PC-3 (cell line): Measurements from ENCODE around the gene PCDH9. TPM values are rescaled to one million over a fixed set of nuclear protein-coding genes. Genes with fewer than 3 reads are reported as not detected.

ENCODE experiments used
- ATAC-seq: fragments of 200-7000 bp; cut with Tn5 transposase; 2 replicates; pipeline ENCODE4 v1.9.1; 2020; ENCODE audit warnings: mild to moderate bottlenecking, moderate library complexity
- BruUV-seq: library from RNA; stranded (reverse); fragments of 400-500 nt; replicated peaks from 2 replicates; lab custom pipeline; 2021; lab: Mats Ljungman, UMichigan
- CTCF ChIA-PET: fragments of 300-600 bp; sonication (Branson Sonifier 250); formaldehyde crosslinking; loops from one replicate; lab custom pipeline; 2022; ENCODE audit warnings: antibody characterized with exemption; lab: Charles Lee
- POLR2A ChIA-PET: fragments of 300-600 bp; sonication (Branson Sonifier 250); formaldehyde crosslinking; loops from one replicate; lab custom pipeline; 2022; ENCODE audit warnings: antibody characterized with exemption; ENCODE audit not compliant: unreplicated experiment; lab: Charles Lee
- DNase-seq: peaks from one replicate; pipeline ENCODE4 v3.0.0-alpha.2; 2015
- H2AFZ ChIP-seq: fragments of 300-600 bp; sonication (generic); 2 replicates; pipeline ENCODE4 v1.6.0; 2016; ENCODE audit warnings: antibody characterized with exemption, low read length
- H3F3A ChIP-seq: fragments of 300-600 bp; sonication (generic); one replicate; pipeline ENCODE4 v1.6.0; 2017; ENCODE audit warnings: antibody characterized with exemption, low read length, control low read depth, mild to moderate bottlenecking; ENCODE audit not compliant: unreplicated experiment
- H3K27ac ChIP-seq: fragments of 300-600 bp; sonication (generic); 2 replicates; pipeline ENCODE4 v1.5.1; 2016; ENCODE audit warnings: mild to moderate bottlenecking, low read length
- H3K27me3 ChIP-seq: fragments of 300-600 bp; sonication (generic); 2 replicates; pipeline ENCODE4 v1.6.1; 2016; ENCODE audit warnings: low read length, mixed read lengths
- H3K36me3 ChIP-seq: fragments of 300-600 bp; sonication (generic); 2 replicates; pipeline ENCODE4 v1.6.1; 2016; ENCODE audit warnings: low read depth, mixed run types, low read length, mixed read lengths
- H3K4me1 ChIP-seq: fragments of 300-600 bp; sonication (generic); 2 replicates; pipeline ENCODE4 v1.5.1; 2016; ENCODE audit warnings: low read length; ENCODE audit not compliant: insufficient read depth
- H3K4me2 ChIP-seq: fragments of 300-600 bp; sonication (generic); 2 replicates; pipeline ENCODE4 v1.6.0; 2016; ENCODE audit warnings: low read length
- H3K4me3 ChIP-seq: fragments of 300-600 bp; sonication (generic); 2 replicates; pipeline ENCODE4 v1.5.1; 2016; ENCODE audit warnings: mild to moderate bottlenecking, low read length, mixed read lengths
- H3K79me2 ChIP-seq: fragments of 300-600 bp; sonication (generic); 2 replicates; pipeline ENCODE4 v1.6.1; 2017; ENCODE audit warnings: low read length, mixed read lengths
- H3K9ac ChIP-seq: fragments of 300-600 bp; sonication (generic); 2 replicates; pipeline ENCODE4 v1.6.0; 2016; ENCODE audit warnings: mild to moderate bottlenecking, low read length
- H3K9me2 ChIP-seq: fragments of 300-600 bp; sonication (generic); replicated peaks from 2 replicates; pipeline ENCODE4 v1.6.1; 2016; ENCODE audit warnings: mixed run types, low read length, mixed read lengths
- H3K9me3 ChIP-seq: fragments of 300-600 bp; sonication (generic); 2 replicates; pipeline ENCODE4 v1.6.1; 2016; ENCODE audit warnings: low read length, mixed read lengths
- H4K20me1 ChIP-seq: fragments of 300-600 bp; sonication (generic); 2 replicates; pipeline ENCODE4 v1.6.1; 2016; ENCODE audit warnings: low read length, mixed read lengths
- CTCF ChIP-seq: fragments of 300-600 bp; sonication (generic); conservative IDR thresholded peaks from 2 replicates; pipeline ENCODE4 v1.5.1; 2017; ENCODE audit warnings: antibody characterized with exemption, low read depth, mild to moderate bottlenecking, low read length
- EZH2 ChIP-seq: fragments of 300-600 bp; sonication (generic); IDR thresholded peaks from one replicate; pipeline ENCODE4 v1.6.1; 2017; ENCODE audit warnings: antibody characterized with exemption, mild to moderate bottlenecking, low read length; ENCODE audit not compliant: unreplicated experiment
- EZH2phosphoT487 ChIP-seq: fragments of 300-600 bp; sonication (generic); IDR thresholded peaks from 2 replicates; pipeline ENCODE4 v1.6.1; 2018; ENCODE audit warnings: mild to moderate bottlenecking, antibody characterized with exemption, low read length, borderline replicate concordance
- intact Hi-C: fragments of 100-400 bp; cut with micrococcal nuclease; formaldehyde crosslinking; loops from 2 replicates; pipeline ENCODE4 v1.9.0; 2023
- total RNA-seq: library from RNA; depleted of rRNA; stranded (reverse); fragments of >200 nt; gene quantifications from 2 replicates; pipeline ENCODE4 v1.2.3, GENCODE V29; 2014

The PCDH9 gene
- total RNA-seq, 1 experiment from 2014 or later = 0.98 TPM

GRCh38 chr13:66347486-66348117 is 882.5 kb downstream of the PCDH9 start:
- Histone ChIP-seq H2AFZ (no peak overlapping the region), H3K36me3 (no peaks in the 10 kb centered on the region), H3F3A (no peaks in the 10 kb centered on the region), H3K9ac (no peak overlapping the region), H3K4me2 (no peak overlapping the region), H3K4me3 (no peak overlapping the region), H3K27me3 (no peaks in the 10 kb centered on the region), H3K9me2 (no peaks in the 10 kb centered on the region), H4K20me1 (no peaks in the 10 kb centered on the region), H3K9me3 (no peaks in the 10 kb centered on the region), H3K79me2 (no peaks in the 10 kb centered on the region), H3K27ac (no peak overlapping the region), H3K4me1 (no peaks in the 10 kb centered on the region)
- no peak for DNase-seq
- no peak for ATAC-seq
- no TSS peak for BruUV-seq
- ChIA-PET CTCF (no interaction called here), POLR2A (no interaction called here)
- intact Hi-C loops = no loop called here
- TF ChIP-seq EZH2 (no peak), CTCF (no peak), EZH2phosphoT487 (no peak)

- no peak overlapping the region for H3K9ac ChIP-seq
- H2AFZ ChIP-seq = no peak overlapping the region
- TF ChIP-seq EZH2 (no peak), EZH2phosphoT487 (no peak), CTCF (no peak)
- peaks cover 4% of the 10 kb centered on the region; the same call in 1 of the 2 replicates for H3K4me1 ChIP-seq
- H3K79me2 ChIP-seq = no peaks in the 10 kb centered on the region
- no peak overlapping the region for H3K27ac ChIP-seq
- no peaks in the 10 kb centered on the region for H3K9me2 ChIP-seq
- no peaks in the 10 kb centered on the region for H3F3A ChIP-seq
- ChIA-PET POLR2A (no interaction called here), CTCF (no interaction called here)
- no TSS peak for BruUV-seq
- H3K4me3 ChIP-seq = no peak overlapping the region
- no peaks in the 10 kb centered on the region for H3K9me3 ChIP-seq
- H3K36me3 ChIP-seq = no peaks in the 10 kb centered on the region
- no peaks in the 10 kb centered on the region for H3K27me3 ChIP-seq
- H3K4me2 ChIP-seq = no peak overlapping the region
- DNase-seq (no peak), ATAC-seq (no peak)
- intact Hi-C loops = no loop called here
- no peaks in the 10 kb centered on the region for H4K20me1 ChIP-seq
Measured at GRCh38 chr13:66345971-66346370, 884.2 kb downstream of the PCDH9 start.

- Histone ChIP-seq H3K4me1 (peaks cover 8% of the 10 kb centered on the region), H3K4me2 (no peak overlapping the region), H3K27ac (no peak overlapping the region), H3K9me3 (no peaks in the 10 kb centered on the region), H3K36me3 (no peaks in the 10 kb centered on the region), H2AFZ (no peak overlapping the region), H3K79me2 (no peaks in the 10 kb centered on the region), H3K4me3 (no peak overlapping the region), H3K9ac (no peak overlapping the region), H3K9me2 (no peaks in the 10 kb centered on the region), H4K20me1 (no peaks in the 10 kb centered on the region), H3F3A (no peaks in the 10 kb centered on the region), H3K27me3 (no peaks in the 10 kb centered on the region)
- intact Hi-C loops = no loop called here
- TF ChIP-seq EZH2 = no peak
- TF ChIP-seq CTCF = no peak
- no peak for TF ChIP-seq EZH2phosphoT487
- no TSS peak for BruUV-seq
- ATAC-seq = no peak
- ChIA-PET POLR2A (no interaction called here), CTCF (no interaction called here)
- DNase-seq = no peak
Measured at GRCh38 chr13:66345518-66345810, 884.7 kb downstream of the PCDH9 start.
